Measurements from ENCODE around the gene EVC2.

The EVC2 gene

GRCh38 chr4:5656415-5656814 lies 51.9 kb downstream of the EVC2 start:
- H3K27me3 ChIP-seq (replicated peaks in 2 of 5; ENCODE audit: control insufficient read depth in 4 of 5, insufficient read depth in 5 of 5, low read length in 4 of 5), result no peaks in the 10 kb centered on the region
- peaks cover 0 to 10% (median 0%) of the 10 kb centered on the region in 4 experiments for H3K36me3 ChIP-seq (ENCODE audit: control insufficient read depth in 4 of 4, insufficient read depth in 4 of 4, low read length in 3 of 4)
- ChIA-PET POLR2A (no interaction called here), CTCF (no interaction called here)
- H3K4me1 ChIP-seq (ENCODE audit: control extremely low read depth in 1 of 4, control insufficient read depth in 4 of 4, insufficient read depth in 4 of 4, low read length in 3 of 4), result no peaks in the 10 kb centered on the region
- H3K9me3 ChIP-seq (ENCODE audit: control extremely low read depth in 1 of 5, control insufficient read depth in 4 of 5, insufficient read depth in 2 of 5, low read depth in 1 of 5, low read length in 4 of 5), result peaks cover 0 to 13% (median 4%) of the 10 kb centered on the region in 5 experiments
- H3K4me3 ChIP-seq (ENCODE audit: control insufficient read depth in 1 of 7, extremely low read depth in 1 of 7, insufficient read depth in 4 of 7, low read depth in 2 of 7, low read length in 6 of 7), result no peak overlapping the region
- WGBS (ENCODE audit: insufficient coverage), result 100% methylated on average over 3 of the region's 4 CpGs
- no peak overlapping the region for H3K27ac ChIP-seq (ENCODE audit: insufficient read depth in 1 of 2, low read depth in 1 of 2, low read length in 2 of 2, poor library complexity in 1 of 2, severe bottlenecking in 2 of 2)
- DNase-seq, result no peak

GRCh38 chr4:5654791-5655190 lies 53.6 kb downstream of the EVC2 start:
- H3K4me1 ChIP-seq (ENCODE audit: control extremely low read depth in 1 of 4, control insufficient read depth in 4 of 4, insufficient read depth in 4 of 4, low read length in 3 of 4), result no peaks in the 10 kb centered on the region
- CTCF ChIA-PET, result no interaction called here
- H3K36me3 ChIP-seq (ENCODE audit: control insufficient read depth in 4 of 4, insufficient read depth in 4 of 4, low read length in 3 of 4), result no peaks in the 10 kb centered on the region
- H3K4me3 ChIP-seq (ENCODE audit: control insufficient read depth in 1 of 7, extremely low read depth in 1 of 7, insufficient read depth in 4 of 7, low read depth in 2 of 7, low read length in 6 of 7), result no peak overlapping the region
- peaks cover 0 to 2% (median 0%) of the 10 kb centered on the region in 5 experiments for H3K9me3 ChIP-seq (ENCODE audit: control extremely low read depth in 1 of 5, control insufficient read depth in 4 of 5, insufficient read depth in 2 of 5, low read depth in 1 of 5, low read length in 4 of 5)
- POLR2A ChIA-PET, result no interaction called here
- DNase-seq, result no peak
- WGBS (ENCODE audit: insufficient coverage), result 90% methylated on average over 10 of the region's 11 CpGs
- no peaks in the 10 kb centered on the region for H3K27me3 ChIP-seq (replicated peaks in 2 of 5; ENCODE audit: control insufficient read depth in 4 of 5, insufficient read depth in 5 of 5, low read length in 4 of 5)
- no peak overlapping the region for H3K27ac ChIP-seq (ENCODE audit: insufficient read depth in 1 of 2, low read depth in 1 of 2, low read length in 2 of 2, poor library complexity in 1 of 2, severe bottlenecking in 2 of 2)

- H3K9me3 ChIP-seq (ENCODE audit: control extremely low read depth in 1 of 5, control insufficient read depth in 4 of 5, insufficient read depth in 2 of 5, low read depth in 1 of 5, low read length in 4 of 5), result no peaks in the 10 kb centered on the region
- H3K36me3 ChIP-seq (ENCODE audit: control insufficient read depth in 4 of 4, insufficient read depth in 4 of 4, low read length in 3 of 4), result no peaks in the 10 kb centered on the region
- WGBS (ENCODE audit: insufficient coverage), result 100% methylated on average over 6 of the region's 6 CpGs
- H3K27me3 ChIP-seq (replicated peaks in 2 of 5; ENCODE audit: control insufficient read depth in 4 of 5, insufficient read depth in 5 of 5, low read length in 4 of 5), result no peaks in the 10 kb centered on the region
- H3K4me1 ChIP-seq (ENCODE audit: control extremely low read depth in 1 of 4, control insufficient read depth in 4 of 4, insufficient read depth in 4 of 4, low read length in 3 of 4), result no peaks in the 10 kb centered on the region
- no peak overlapping the region for H3K4me3 ChIP-seq (ENCODE audit: control insufficient read depth in 1 of 7, extremely low read depth in 1 of 7, insufficient read depth in 4 of 7, low read depth in 2 of 7, low read length in 6 of 7)
- H3K27ac ChIP-seq (ENCODE audit: insufficient read depth in 1 of 2, low read depth in 1 of 2, low read length in 2 of 2, poor library complexity in 1 of 2, severe bottlenecking in 2 of 2), result no peak overlapping the region
- no peak for DNase-seq
- POLR2A ChIA-PET, result no interaction called here
- CTCF ChIA-PET, result no interaction called here
These were observed 57.3 kb downstream of the EVC2 start for GRCh38 chr4:5651089-5651488.

GRCh38 chr4:5650040-5650439 lies 58.3 kb downstream of the EVC2 start:
- Histone ChIP-seq H3K27ac (ENCODE audit: insufficient read depth in 1 of 2, low read depth in 1 of 2, low read length in 2 of 2, poor library complexity in 1 of 2, severe bottlenecking in 2 of 2) (no peak overlapping the region), H3K4me1 (ENCODE audit: control extremely low read depth in 1 of 4, control insufficient read depth in 4 of 4, insufficient read depth in 4 of 4, low read length in 3 of 4) (no peaks in the 10 kb centered on the region), H3K4me3 (ENCODE audit: control insufficient read depth in 1 of 7, extremely low read depth in 1 of 7, insufficient read depth in 4 of 7, low read depth in 2 of 7, low read length in 6 of 7) (no peak overlapping the region), H3K36me3 (ENCODE audit: control insufficient read depth in 4 of 4, insufficient read depth in 4 of 4, low read length in 3 of 4) (no peaks in the 10 kb centered on the region), H3K27me3 (replicated peaks in 2 of 5; ENCODE audit: control insufficient read depth in 4 of 5, insufficient read depth in 5 of 5, low read length in 4 of 5) (no peaks in the 10 kb centered on the region), H3K9me3 (ENCODE audit: control extremely low read depth in 1 of 5, control insufficient read depth in 4 of 5, insufficient read depth in 2 of 5, low read depth in 1 of 5, low read length in 4 of 5) (no peaks in the 10 kb centered on the region)
- CTCF ChIA-PET, result no interaction called here
- no peak for DNase-seq
- POLR2A ChIA-PET, result no interaction called here
- WGBS (ENCODE audit: insufficient coverage), result no CpG with 5 or more reads among the region's 3 CpGs

- Histone ChIP-seq H3K9me3 (ENCODE audit: control extremely low read depth in 1 of 5, control insufficient read depth in 4 of 5, insufficient read depth in 2 of 5, low read depth in 1 of 5, low read length in 4 of 5) (no peaks in the 10 kb centered on the region), H3K4me3 (ENCODE audit: control insufficient read depth in 1 of 7, extremely low read depth in 1 of 7, insufficient read depth in 4 of 7, low read depth in 2 of 7, low read length in 6 of 7) (no peak overlapping the region), H3K27ac (ENCODE audit: insufficient read depth in 1 of 2, low read depth in 1 of 2, low read length in 2 of 2, poor library complexity in 1 of 2, severe bottlenecking in 2 of 2) (no peak overlapping the region), H3K36me3 (ENCODE audit: control insufficient read depth in 4 of 4, insufficient read depth in 4 of 4, low read length in 3 of 4) (no peaks in the 10 kb centered on the region), H3K27me3 (replicated peaks in 2 of 5; ENCODE audit: control insufficient read depth in 4 of 5, insufficient read depth in 5 of 5, low read length in 4 of 5) (no peaks in the 10 kb centered on the region), H3K4me1 (ENCODE audit: control extremely low read depth in 1 of 4, control insufficient read depth in 4 of 4, insufficient read depth in 4 of 4, low read length in 3 of 4) (no peaks in the 10 kb centered on the region)
- WGBS (ENCODE audit: insufficient coverage), result 100% methylated on average over 2 of the region's 7 CpGs
- ChIA-PET POLR2A (interaction anchor here (0.7 kb wide), 1 partner anchor 102 kb away, joined by 3 read pairs; no protein-coding TSS in a partner anchor), CTCF (no interaction called here)
- DNase-seq, result no peak
These were observed 61.0 kb downstream of the EVC2 start for GRCh38 chr4:5647351-5647750.

- WGBS (ENCODE audit: insufficient coverage), result 79% methylated on average over 3 of the region's 3 CpGs
- ChIA-PET POLR2A (no interaction called here), CTCF (no interaction called here)
- H3K27me3 ChIP-seq (replicated peaks in 2 of 5; ENCODE audit: control insufficient read depth in 4 of 5, insufficient read depth in 5 of 5, low read length in 4 of 5), result no peaks in the 10 kb centered on the region
- peaks cover 0 to 11% (median 2%) of the 10 kb centered on the region in 4 experiments for H3K4me1 ChIP-seq (ENCODE audit: control extremely low read depth in 1 of 4, control insufficient read depth in 4 of 4, insufficient read depth in 4 of 4, low read length in 3 of 4)
- H3K36me3 ChIP-seq (ENCODE audit: control insufficient read depth in 4 of 4, insufficient read depth in 4 of 4, low read length in 3 of 4), result peaks cover 0 to 12% (median under 1%) of the 10 kb centered on the region in 4 experiments
- DNase-seq, result no peak
- H3K9me3 ChIP-seq (ENCODE audit: control extremely low read depth in 1 of 5, control insufficient read depth in 4 of 5, insufficient read depth in 2 of 5, low read depth in 1 of 5, low read length in 4 of 5), result no peaks in the 10 kb centered on the region
- H3K27ac ChIP-seq (ENCODE audit: insufficient read depth in 1 of 2, low read depth in 1 of 2, low read length in 2 of 2, poor library complexity in 1 of 2, severe bottlenecking in 2 of 2), result no peak overlapping the region
- H3K4me3 ChIP-seq (ENCODE audit: control insufficient read depth in 1 of 7, extremely low read depth in 1 of 7, insufficient read depth in 4 of 7, low read depth in 2 of 7, low read length in 6 of 7), result no peak overlapping the region
These were observed 68.3 kb downstream of the EVC2 start for GRCh38 chr4:5640096-5640495.

GRCh38 chr4:5639556-5639955 lies 68.8 kb downstream of the EVC2 start:
- ChIA-PET CTCF (no interaction called here), POLR2A (no interaction called here)
- peaks cover 0 to 11% (median 2%) of the 10 kb centered on the region in 4 experiments for H3K4me1 ChIP-seq (ENCODE audit: control extremely low read depth in 1 of 4, control insufficient read depth in 4 of 4, insufficient read depth in 4 of 4, low read length in 3 of 4)

More at GRCh38 chr4:5639556-5639955, 68.8 kb downstream of the EVC2 start:
- DNase-seq, result no peak
- no peak overlapping the region for H3K27ac ChIP-seq (ENCODE audit: insufficient read depth in 1 of 2, low read depth in 1 of 2, low read length in 2 of 2, poor library complexity in 1 of 2, severe bottlenecking in 2 of 2)
- H3K4me3 ChIP-seq (ENCODE audit: control insufficient read depth in 1 of 7, extremely low read depth in 1 of 7, insufficient read depth in 4 of 7, low read depth in 2 of 7, low read length in 6 of 7), result no peak overlapping the region
- 100% methylated on average over 1 of the region's 3 CpGs for WGBS (ENCODE audit: insufficient coverage)
- H3K36me3 ChIP-seq (ENCODE audit: control insufficient read depth in 4 of 4, insufficient read depth in 4 of 4, low read length in 3 of 4), result peaks cover 0 to 12% (median under 1%) of the 10 kb centered on the region in 4 experiments
- H3K27me3 ChIP-seq (replicated peaks in 2 of 5; ENCODE audit: control insufficient read depth in 4 of 5, insufficient read depth in 5 of 5, low read length in 4 of 5), result no peaks in the 10 kb centered on the region
- no peaks in the 10 kb centered on the region for H3K9me3 ChIP-seq (ENCODE audit: control extremely low read depth in 1 of 5, control insufficient read depth in 4 of 5, insufficient read depth in 2 of 5, low read depth in 1 of 5, low read length in 4 of 5)
